GM18909 (cell line): ENCODE data around the gene TLCD3B.

Experiments
- ATAC-seq: cut with Tn5 transposase; IDR thresholded peaks from one replicate; pipeline ENCODE4 v1.9.1; 2021; ENCODE audit warnings: mild to moderate bottlenecking; ENCODE audit not compliant: unreplicated experiment, poor library complexity

Gene TLCD3B

DNA sequence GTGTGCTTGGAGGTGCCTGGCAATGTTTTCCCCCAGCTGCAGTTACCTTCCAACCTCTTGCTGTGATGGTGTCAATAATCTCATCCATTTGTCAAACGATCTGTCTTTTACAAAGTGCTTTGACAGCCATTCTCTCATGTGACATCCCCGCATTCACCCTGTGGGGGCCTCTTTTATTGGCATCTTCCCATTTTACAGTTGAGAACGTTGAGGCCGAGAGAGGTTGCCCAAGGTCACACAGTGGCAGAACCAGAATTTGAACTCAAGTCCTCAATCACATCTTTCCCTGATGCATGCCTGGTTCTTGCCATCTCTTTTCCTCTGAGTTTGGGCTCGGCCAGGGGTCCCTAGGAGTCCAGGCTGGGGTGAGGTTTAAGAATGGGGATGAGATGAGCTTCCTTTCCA, 55.9 kb downstream of the TLCD3B start:
- no peak for ATAC-seq
